Heart left ventricle (tissue), 13 donors: ENCODE data around the gene SERINC3.

Experiments
- POLR2A ChIP-seq, 2 donors: fragments of 450-650 bp; IDR thresholded peaks; one replicate each; pipeline ENCODE4 v1.6.1; 2017; ENCODE audit warnings: antibody characterized with exemption in 2 of 2, mild to moderate bottlenecking in 2 of 2, moderate library complexity in 2 of 2
- TF ChIP-seq, protein P1 (sequence below), 12 donors: fragments of 200-600 bp; sonication (generic) in 4 of 12; IDR thresholded peaks; one replicate each; pipeline versions ENCODE4 v1.5.0 to v1.8.0; 2018 to 2022; ENCODE audit warnings: antibody characterized with exemption in 12 of 12, mild to moderate bottlenecking in 5 of 12
- donor health status: ischemic (EF 13 %, LVEDD 7.1; RV severe dilation, severe dysfunction).
- donor health status: DM: no; HTN: yes; CAD: no.
- donor health status: DM: no; HTN: no; CAD: no.
- donor health status: ischemic (EF 25% LVEDD 6.9; RV normal size, moderate dysfunction).
- donor health status: ischemic (EF 25% LVEDD 5.7; RV mildly dilated, moderate dysfunction).
- donor health status: ischemic (EF 35%, LVEDD 5.7; RV mildly dilated, moderate dysfunction).
- donor health status: nonischemic (EF 11% LVEDD 7.7; RV severe dilation, severe dysfunction).
- donor health status: DM: yes; HTN: yes; CAD: no.
- donor health status: PGD.
- donor health status: ischemic (EF 29% LVEDD 5.4; RV normal size, mild dysfunction).
- donor health status: nonischemic (EF 23%, LVEDD 6.1; RV moderate dilation, normal function).

DNA sequence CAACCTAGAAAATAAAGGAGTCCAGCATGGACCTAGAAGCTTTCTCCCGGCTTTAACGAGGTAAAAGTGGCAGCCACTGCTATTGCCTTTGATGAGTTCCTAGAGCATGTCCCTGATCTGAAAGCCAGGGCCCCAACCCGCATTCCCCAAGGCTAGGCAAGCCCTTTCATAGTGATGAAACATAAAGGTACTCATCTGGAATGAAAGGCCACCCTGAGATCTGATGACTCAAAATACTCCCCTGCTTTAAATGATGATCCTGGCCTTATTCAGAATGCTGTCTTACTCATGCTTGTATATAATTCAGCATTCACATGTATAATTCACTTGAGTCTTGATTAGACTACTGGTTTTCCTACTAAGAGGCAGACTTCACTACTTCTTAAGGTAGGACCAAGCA lies 24.9 kb downstream of the SERINC3 start:
- no peak for TF ChIP-seq POLR2A (IDR thresholded peaks at IDR 0.05)
- TF ChIP-seq, protein P1, sequence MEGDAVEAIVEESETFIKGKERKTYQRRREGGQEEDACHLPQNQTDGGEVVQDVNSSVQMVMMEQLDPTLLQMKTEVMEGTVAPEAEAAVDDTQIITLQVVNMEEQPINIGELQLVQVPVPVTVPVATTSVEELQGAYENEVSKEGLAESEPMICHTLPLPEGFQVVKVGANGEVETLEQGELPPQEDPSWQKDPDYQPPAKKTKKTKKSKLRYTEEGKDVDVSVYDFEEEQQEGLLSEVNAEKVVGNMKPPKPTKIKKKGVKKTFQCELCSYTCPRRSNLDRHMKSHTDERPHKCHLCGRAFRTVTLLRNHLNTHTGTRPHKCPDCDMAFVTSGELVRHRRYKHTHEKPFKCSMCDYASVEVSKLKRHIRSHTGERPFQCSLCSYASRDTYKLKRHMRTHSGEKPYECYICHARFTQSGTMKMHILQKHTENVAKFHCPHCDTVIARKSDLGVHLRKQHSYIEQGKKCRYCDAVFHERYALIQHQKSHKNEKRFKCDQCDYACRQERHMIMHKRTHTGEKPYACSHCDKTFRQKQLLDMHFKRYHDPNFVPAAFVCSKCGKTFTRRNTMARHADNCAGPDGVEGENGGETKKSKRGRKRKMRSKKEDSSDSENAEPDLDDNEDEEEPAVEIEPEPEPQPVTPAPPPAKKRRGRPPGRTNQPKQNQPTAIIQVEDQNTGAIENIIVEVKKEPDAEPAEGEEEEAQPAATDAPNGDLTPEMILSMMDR (IDR thresholded peaks at IDR 0.05), result no peak
